DMS114 treated with DMSO at 0.1 percent for 48 hours (cell line): ENCODE results near the gene LMAN2.

Experiments used
- DNase-seq: peaks from one replicate; lab custom pipeline; 2025; ENCODE audit not compliant: unreplicated experiment; lab: John Stamatoyannopoulos, UW

Gene LMAN2

DNA sequence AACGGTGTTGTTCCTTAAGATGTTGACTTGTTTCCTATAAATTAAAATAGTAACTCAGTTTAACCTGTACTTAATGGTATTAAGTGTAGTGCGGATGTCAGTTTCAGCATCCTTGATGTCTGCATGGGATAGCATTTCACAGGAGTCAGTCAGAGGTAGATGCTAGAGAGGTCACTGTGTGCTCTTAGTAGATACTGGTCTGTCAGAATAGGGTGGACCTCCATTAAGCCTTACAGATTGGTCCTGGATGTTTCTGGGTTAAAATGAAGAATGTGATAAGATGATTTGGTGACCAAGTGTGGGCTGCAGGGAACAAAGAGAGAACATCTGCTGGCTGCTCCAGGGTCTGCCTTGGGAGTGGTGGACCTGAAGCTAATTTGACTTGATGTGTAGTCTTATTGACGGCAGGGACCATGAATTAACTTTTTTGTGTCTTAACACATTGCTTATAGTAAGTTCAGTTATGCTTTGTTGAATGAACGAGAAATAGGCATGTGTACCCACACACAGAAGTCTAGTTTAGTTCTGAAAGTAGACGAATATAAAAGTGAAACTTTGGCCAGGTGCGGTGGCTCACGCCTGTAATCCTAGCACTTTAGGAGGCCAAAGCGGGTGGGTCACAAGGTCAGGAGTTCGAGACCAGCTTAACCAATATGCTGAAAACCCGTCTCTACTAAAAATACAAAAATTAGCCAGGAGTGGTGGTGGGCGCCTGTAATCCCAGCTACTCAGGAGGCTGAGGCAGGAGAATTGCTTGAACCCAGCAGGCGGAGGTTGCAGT is 60.5 kb downstream of the LMAN2 start:
- DNase-seq, result no peak

DNA sequence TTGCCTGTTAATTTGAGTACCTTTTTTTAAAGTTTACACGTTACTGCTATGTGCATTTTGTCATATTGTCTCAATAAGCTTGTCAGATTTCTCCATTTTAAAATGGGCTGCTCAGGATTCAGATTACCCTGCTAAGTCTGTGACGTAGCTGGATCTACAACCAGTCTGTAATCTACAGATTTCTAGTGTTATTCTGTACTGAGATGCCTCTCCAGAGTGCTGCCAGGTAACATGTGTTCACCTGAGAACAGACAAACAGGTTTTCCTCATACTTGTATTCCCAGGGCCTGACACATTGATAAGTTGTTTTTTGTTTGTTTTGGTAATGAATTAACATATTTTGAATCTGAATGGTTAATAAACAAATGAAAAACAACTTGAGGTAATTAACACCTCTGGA is 63.3 kb downstream of the LMAN2 start:
- no peak for DNase-seq
